ENCODE measurements around the gene INPP5B.
"Not testable (repeated sequence)": the region's sequence is repeated elsewhere in the genome, so short reads cannot be mapped to it uniquely, and the experiment has no call there.

Gene INPP5B

GRCh38 chr1:37911478-37911877 is 35.4 kb downstream of the INPP5B start:
- DNase-seq (ENCODE audit: low read depth), result not testable (repeated sequence)

- DNase-seq (ENCODE audit: low read depth), result not testable (repeated sequence)
Observed at GRCh38 chr1:37910886-37911285, 36.0 kb downstream of the INPP5B start.

- DNase-seq (ENCODE audit: low read depth), result not testable (repeated sequence)
Observed at GRCh38 chr1:37908531-37908930, 38.3 kb downstream of the INPP5B start.

GRCh38 chr1:37907416-37908125 is 39.3 kb downstream of the INPP5B start:
- DNase-seq (ENCODE audit: low read depth), result not testable (repeated sequence)

GRCh38 chr1:37906591-37906990 is 40.3 kb downstream of the INPP5B start:
- not testable (repeated sequence) for DNase-seq (ENCODE audit: low read depth)

- DNase-seq (ENCODE audit: low read depth), result no peak
Observed at GRCh38 chr1:37905727-37906126, 41.1 kb downstream of the INPP5B start.

GRCh38 chr1:37903921-37904320 is 42.9 kb downstream of the INPP5B start:
- not testable (repeated sequence) for DNase-seq (ENCODE audit: low read depth)

- no peak for DNase-seq (ENCODE audit: low read depth)
Observed at GRCh38 chr1:37902983-37903382, 43.9 kb downstream of the INPP5B start.

GRCh38 chr1:37901893-37902225 is 45.0 kb downstream of the INPP5B start:
- DNase-seq (ENCODE audit: low read depth), result no peak

- no peak for DNase-seq (ENCODE audit: low read depth)
Observed at GRCh38 chr1:37901191-37901892, 45.5 kb downstream of the INPP5B start.

GRCh38 chr1:37897563-37897962 is 49.3 kb downstream of the INPP5B start:
- DNase-seq (ENCODE audit: low read depth), result not testable (repeated sequence)

- DNase-seq (ENCODE audit: low read depth), result no peak
Observed at GRCh38 chr1:37893673-37894072, 53.2 kb downstream of the INPP5B start.

GRCh38 chr1:37892151-37893047 is 54.5 kb downstream of the INPP5B start:
- DNase-seq (ENCODE audit: low read depth), result peak; percentile 26

GRCh38 chr1:37890378-37891014 is 56.4 kb downstream of the INPP5B start:
- DNase-seq (ENCODE audit: low read depth), result no peak

GRCh38 chr1:37888022-37888700 is 58.7 kb downstream of the INPP5B start:
- no peak for DNase-seq (ENCODE audit: low read depth)

- no peak for DNase-seq (ENCODE audit: low read depth)
Observed at GRCh38 chr1:37884145-37884544, 62.7 kb downstream of the INPP5B start.

- DNase-seq (ENCODE audit: low read depth), result no peak
Observed at GRCh38 chr1:37883671-37884070, 63.2 kb downstream of the INPP5B start.

GRCh38 chr1:37879865-37880264 is 67.0 kb downstream of the INPP5B start:
- no peak for DNase-seq (ENCODE audit: low read depth)

- no peak for DNase-seq (ENCODE audit: low read depth)
Observed at GRCh38 chr1:37878071-37878470, 68.8 kb downstream of the INPP5B start.

GRCh38 chr1:37875833-37876232 is 71.0 kb downstream of the INPP5B start:
- DNase-seq (ENCODE audit: low read depth), result no peak

- DNase-seq (ENCODE audit: low read depth), result no peak
Observed at GRCh38 chr1:37872692-37873091, 74.2 kb downstream of the INPP5B start.

GRCh38 chr1:37868466-37868865 is 78.4 kb downstream of the INPP5B start:
- DNase-seq (ENCODE audit: low read depth), result no peak

Measured in GM04503 (cell line).